Measurements from ENCODE around the gene CYP4V2.
"Not testable (repeated sequence)": the region's sequence is repeated elsewhere in the genome, so short reads cannot be mapped to it uniquely, and the experiment has no call there.

Gene CYP4V2

GRCh38 chr4:186228514-186228894, 37.1 kb downstream of the CYP4V2 start:
- no peak for DNase-seq (ENCODE audit: low read depth in 2 of 2)

- DNase-seq (ENCODE audit: low read depth in 2 of 2), result no peak
Measured at GRCh38 chr4:186234367-186234766, 43.0 kb downstream of the CYP4V2 start.

GRCh38 chr4:186236126-186236525, 44.8 kb downstream of the CYP4V2 start:
- no peak for DNase-seq (ENCODE audit: low read depth in 2 of 2)

DNA sequence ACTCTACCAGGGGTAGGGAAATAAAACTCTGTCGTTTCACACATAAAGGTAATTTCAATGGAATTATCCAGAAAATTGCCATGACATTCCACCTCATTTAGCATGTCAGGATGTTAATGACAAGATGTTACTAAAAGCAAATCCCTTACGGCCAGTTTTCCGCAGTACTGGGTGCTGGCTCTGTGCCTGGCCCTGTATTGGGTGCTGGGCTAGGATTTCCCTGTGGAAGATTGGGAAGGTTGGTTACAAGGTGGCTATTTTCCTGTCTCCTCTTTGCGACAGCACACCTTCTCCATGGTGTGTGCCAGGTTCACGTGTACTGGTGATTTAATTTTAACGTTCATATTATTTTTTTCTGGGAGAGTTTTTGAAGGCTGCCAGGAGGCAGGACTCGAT, 49.1 kb downstream of the CYP4V2 start:
- DNase-seq (ENCODE audit: low read depth in 2 of 2), result no peak

GRCh38 chr4:186240848-186241491, 49.6 kb downstream of the CYP4V2 start:
- DNase-seq (ENCODE audit: low read depth in 2 of 2), result no peak

DNA sequence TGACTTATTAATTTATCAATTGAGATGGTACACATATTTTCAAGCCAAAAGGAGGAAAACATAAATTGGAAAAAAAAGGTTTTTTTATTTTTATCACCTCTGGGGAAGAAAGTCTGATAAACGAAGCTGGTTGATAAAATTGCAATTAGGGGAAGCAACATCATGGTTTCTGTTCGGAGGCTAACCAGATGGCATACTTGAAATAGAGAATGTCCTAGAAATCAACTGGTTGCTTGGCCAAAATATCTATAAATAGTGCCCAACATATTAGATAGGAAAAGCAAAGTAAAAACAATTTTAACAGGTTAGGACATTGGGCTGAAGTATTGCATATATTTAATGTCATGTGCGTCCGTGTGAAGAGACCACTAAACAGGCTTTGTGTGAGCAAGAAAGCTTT, 50.2 kb downstream of the CYP4V2 start:
- no peak for DNase-seq (ENCODE audit: low read depth in 2 of 2)

GRCh38 chr4:186242031-186242430, 50.7 kb downstream of the CYP4V2 start:
- DNase-seq (ENCODE audit: low read depth in 2 of 2), result not testable (repeated sequence)

DNA sequence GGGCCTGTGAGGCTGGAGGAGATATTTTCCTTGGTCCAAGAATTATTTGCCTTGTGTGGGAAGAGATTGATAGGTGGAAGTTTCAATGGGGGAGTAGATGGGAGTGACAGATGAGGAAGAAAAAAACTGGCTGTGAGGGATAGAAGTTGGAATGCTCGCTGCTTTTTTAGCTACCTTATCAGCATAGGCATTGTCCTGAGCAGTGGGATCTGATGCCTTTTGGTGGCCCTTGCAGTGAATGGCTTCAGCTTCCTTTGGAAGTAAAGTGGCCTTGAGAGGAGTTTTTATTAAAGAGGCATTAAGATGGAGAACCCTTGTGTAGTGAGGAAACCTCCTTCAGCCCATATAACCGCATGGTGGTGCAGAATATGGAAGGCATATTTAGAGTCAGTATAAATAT, 52.0 kb downstream of the CYP4V2 start:
- DNase-seq (ENCODE audit: low read depth in 2 of 2), result no peak

DNA sequence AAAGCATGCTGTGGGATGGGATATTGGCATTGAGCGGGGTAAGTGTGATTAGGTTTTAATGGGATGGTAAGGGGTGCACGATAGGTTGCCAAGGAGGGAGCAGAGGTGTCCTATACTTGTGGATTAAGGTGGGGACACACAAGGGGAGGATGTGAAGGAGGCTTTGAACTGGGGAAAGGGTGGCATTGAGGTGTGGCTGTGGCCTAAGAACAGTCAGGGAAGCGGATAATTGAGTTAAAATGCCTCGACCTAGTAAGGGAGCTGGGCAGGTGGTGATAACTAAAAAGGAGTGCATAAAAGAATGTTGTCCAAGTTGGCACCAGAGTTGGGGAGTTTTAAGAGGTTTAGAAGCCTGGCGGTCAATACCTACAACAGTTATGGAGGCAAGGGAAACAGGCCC, 53.5 kb downstream of the CYP4V2 start:
- no peak for DNase-seq (ENCODE audit: low read depth in 2 of 2)

- not testable (repeated sequence) for DNase-seq (ENCODE audit: low read depth in 2 of 2)
Measured at GRCh38 chr4:186247062-186247752, 55.8 kb downstream of the CYP4V2 start.

DNA sequence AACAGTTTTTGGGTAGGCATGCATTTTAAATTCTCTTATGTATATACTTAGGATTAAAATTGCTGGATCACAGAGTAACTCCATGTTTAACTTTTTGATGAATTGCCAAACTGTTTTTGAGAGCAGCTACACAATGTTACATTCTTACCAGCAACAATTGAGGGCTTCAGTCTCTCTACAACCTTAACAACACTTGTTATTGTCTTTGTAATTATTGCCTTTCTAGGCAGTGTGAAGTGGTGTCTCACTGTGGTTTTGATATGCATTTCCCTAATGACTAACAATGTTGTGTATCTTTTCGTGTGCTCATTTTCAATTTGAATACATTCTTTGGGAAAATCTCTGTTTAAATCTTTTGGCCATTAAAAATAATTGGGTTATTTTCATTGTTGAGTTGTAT, 57.3 kb downstream of the CYP4V2 start:
- no peak for DNase-seq (ENCODE audit: low read depth in 2 of 2)

DNA sequence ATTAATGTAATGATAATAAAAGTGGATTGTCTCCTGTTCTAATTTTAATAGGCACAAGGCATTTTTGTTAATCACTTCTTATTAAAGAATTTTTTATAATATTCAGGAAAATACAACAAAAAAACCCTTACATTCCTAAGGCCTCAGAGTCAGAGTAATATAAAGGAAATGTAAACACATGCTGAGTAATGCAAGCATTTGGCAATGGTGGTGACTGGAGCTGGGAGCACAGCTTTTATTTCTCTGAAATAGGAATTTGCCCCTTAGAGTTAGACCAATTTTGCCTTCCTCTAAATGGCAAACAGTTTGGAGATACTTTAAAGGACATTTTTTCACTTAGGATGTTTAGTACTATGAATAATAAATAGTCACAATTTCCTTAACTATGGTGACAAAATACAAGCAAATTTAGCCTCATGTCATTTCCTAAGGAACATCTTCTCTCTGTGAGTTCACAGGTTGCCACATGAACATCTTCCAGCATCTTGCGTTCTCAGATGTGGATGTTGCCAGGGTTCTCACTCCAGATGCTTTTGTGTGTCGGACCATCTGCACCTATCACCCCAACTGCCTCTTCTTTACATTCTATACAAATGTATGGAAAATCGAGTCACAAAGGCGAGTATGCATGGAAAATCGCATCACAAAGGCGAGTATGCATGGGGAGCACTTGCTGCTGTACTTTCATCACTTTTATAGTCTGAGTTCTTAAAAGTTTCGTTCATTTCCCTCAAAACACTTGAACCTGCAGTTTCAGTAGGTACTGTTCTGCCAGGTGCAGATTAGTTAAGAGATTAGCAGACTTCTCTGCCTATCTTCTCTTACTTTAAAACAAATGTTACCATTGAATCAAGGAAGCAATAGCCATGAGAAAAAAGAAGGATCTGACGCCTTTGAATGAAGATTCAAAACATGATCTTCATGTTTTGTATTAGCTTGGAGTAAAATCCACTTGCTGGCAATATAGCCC, 58.7 kb downstream of the CYP4V2 start:
- no peak for DNase-seq (ENCODE audit: low read depth in 2 of 2)

DNA sequence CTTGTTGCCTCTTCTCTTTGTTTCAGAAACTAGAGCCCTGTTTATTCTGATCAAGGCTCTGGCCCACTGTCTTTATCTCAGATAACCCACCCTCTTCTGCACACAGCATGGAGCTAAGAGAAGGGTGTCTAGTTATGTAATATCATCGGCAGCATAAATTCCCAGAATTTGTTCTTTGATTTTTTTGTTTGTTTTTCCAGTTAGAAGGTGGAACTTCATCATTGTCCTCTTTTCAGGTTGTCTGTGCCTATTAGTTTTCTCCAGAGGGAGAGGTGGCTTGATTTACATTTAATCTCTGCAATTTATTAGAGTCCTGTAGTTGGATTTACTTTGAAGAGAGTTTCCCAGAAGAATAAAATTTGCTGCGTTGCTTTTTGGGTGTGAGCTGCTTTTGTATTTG, 59.4 kb downstream of the CYP4V2 start:
- DNase-seq (ENCODE audit: low read depth in 2 of 2), result no peak

GRCh38 chr4:186255122-186255521, 63.8 kb downstream of the CYP4V2 start:
- DNase-seq (ENCODE audit: low read depth in 2 of 2), result no peak

DNA sequence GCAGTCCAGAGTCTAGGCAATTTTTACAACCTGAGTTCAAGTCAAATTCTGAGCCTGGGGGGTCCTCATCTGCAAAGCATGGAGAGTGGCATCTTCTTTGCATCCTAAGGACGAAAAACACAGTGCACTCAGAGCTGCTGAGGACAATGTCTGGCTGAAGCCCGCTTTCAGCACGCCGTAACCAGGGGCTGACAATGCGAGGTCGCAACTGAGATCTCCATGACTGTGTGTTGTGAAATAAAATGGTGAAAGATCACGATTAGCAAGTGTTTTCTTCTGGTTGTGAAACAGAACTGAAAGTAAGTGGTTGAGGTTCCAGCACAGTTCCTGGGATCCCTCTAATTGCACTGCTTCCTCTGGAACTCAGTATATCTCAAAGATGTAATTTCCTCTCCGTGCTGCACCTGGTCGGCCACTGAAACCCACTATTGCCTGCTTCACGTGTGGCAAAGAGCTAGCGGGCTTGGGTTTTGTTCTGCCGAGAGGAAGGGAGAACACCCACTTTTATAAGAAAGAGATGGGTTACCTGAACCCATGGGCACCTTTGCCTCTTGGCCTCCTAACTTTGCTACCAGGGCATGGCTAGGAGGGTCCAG, 66.9 kb downstream of the CYP4V2 start:
- no peak for DNase-seq (ENCODE audit: low read depth in 2 of 2)

GRCh38 chr4:186260117-186260503, 68.7 kb downstream of the CYP4V2 start:
- no peak for DNase-seq (ENCODE audit: low read depth in 2 of 2)
